Measurements from ENCODE around the gene SYNGR1. TPM values are rescaled to one million over a fixed set of nuclear protein-coding genes. Genes with fewer than 3 reads are reported as not detected.

The SYNGR1 gene
- total RNA-seq, 2 donors from 2014 or later = 12.8 to 15.2 TPM

GRCh38 chr22:39362932-39363331 lies 13.1 kb downstream of the SYNGR1 start:
- intact Hi-C loops (cut with DNase I) = no loop called here
- DNase-seq (ENCODE audit: low spot score) = no peak

GRCh38 chr22:39363751-39364515 lies 14.1 kb downstream of the SYNGR1 start:
- intact Hi-C loops (cut with DNase I) = no loop called here
- no peak for DNase-seq (ENCODE audit: low spot score)

GRCh38 chr22:39364714-39365491 lies 15.1 kb downstream of the SYNGR1 start:
- no peak for DNase-seq (ENCODE audit: low spot score)
- intact Hi-C loops (cut with DNase I) = no loop called here

- intact Hi-C loops (cut with DNase I) = no loop called here
- DNase-seq (ENCODE audit: low spot score) = no peak
Observed at GRCh38 chr22:39365492-39365780, 15.6 kb downstream of the SYNGR1 start.

- intact Hi-C loops (cut with DNase I) = no loop called here
- no peak for DNase-seq (ENCODE audit: low spot score)
Observed at GRCh38 chr22:39367035-39367434, 17.2 kb downstream of the SYNGR1 start.

GRCh38 chr22:39368461-39368911 lies 18.7 kb downstream of the SYNGR1 start:
- no peak for DNase-seq (ENCODE audit: low spot score)
- intact Hi-C loops (cut with DNase I) = no loop called here

- no peak for DNase-seq (ENCODE audit: low spot score)
- intact Hi-C loops (cut with DNase I) = no loop called here
Observed at GRCh38 chr22:39369186-39369585, 19.4 kb downstream of the SYNGR1 start.

GRCh38 chr22:39369586-39369985 lies 19.8 kb downstream of the SYNGR1 start:
- intact Hi-C loops (cut with DNase I) = no loop called here
- DNase-seq (ENCODE audit: low spot score) = no peak

GRCh38 chr22:39371732-39372131 lies 21.9 kb downstream of the SYNGR1 start:
- DNase-seq (ENCODE audit: low spot score) = no peak
- intact Hi-C loops (cut with DNase I) = no loop called here

GRCh38 chr22:39374191-39374590 lies 24.4 kb downstream of the SYNGR1 start:
- intact Hi-C loops (cut with DNase I) = no loop called here
- DNase-seq (ENCODE audit: low spot score) = no peak

- DNase-seq (ENCODE audit: low spot score) = no peak
- intact Hi-C loops (cut with DNase I) = no loop called here
Observed at GRCh38 chr22:39374801-39375200, 25.0 kb downstream of the SYNGR1 start.

- DNase-seq (ENCODE audit: low spot score) = no peak
- intact Hi-C loops (cut with DNase I) = no loop called here
Observed at GRCh38 chr22:39375646-39376045, 25.9 kb downstream of the SYNGR1 start.

GRCh38 chr22:39379756-39380730 lies 30.3 kb downstream of the SYNGR1 start:
- no peak for DNase-seq (ENCODE audit: low spot score)
- intact Hi-C loops (cut with DNase I) = no loop called here

GRCh38 chr22:39381009-39381755 lies 31.4 kb downstream of the SYNGR1 start:
- intact Hi-C loops (cut with DNase I) = no loop called here

GRCh38 chr22:39381930-39382329 lies 32.1 kb downstream of the SYNGR1 start:
- DNase-seq (ENCODE audit: low spot score) = no peak
- intact Hi-C loops (cut with DNase I) = no loop called here

More at GRCh38 chr22:39381009-39381755, 31.4 kb downstream of the SYNGR1 start:
- no peak for DNase-seq (ENCODE audit: low spot score)

- no peak for DNase-seq (ENCODE audit: low spot score)
- intact Hi-C loops (cut with DNase I) = no loop called here
Observed at GRCh38 chr22:39382410-39382809, 32.6 kb downstream of the SYNGR1 start.

- intact Hi-C loops (cut with DNase I) = no loop called here
- DNase-seq (ENCODE audit: low spot score) = no peak
Observed at GRCh38 chr22:39383841-39384625, 34.2 kb downstream of the SYNGR1 start.

GRCh38 chr22:39384750-39385480 lies 35.1 kb downstream of the SYNGR1 start:
- intact Hi-C loops (cut with DNase I) = no loop called here
- DNase-seq (ENCODE audit: low spot score) = no peak

Data from posterior vena cava (tissue), 2 donors.